ENCODE measurements around the gene RCN1.

DNA sequence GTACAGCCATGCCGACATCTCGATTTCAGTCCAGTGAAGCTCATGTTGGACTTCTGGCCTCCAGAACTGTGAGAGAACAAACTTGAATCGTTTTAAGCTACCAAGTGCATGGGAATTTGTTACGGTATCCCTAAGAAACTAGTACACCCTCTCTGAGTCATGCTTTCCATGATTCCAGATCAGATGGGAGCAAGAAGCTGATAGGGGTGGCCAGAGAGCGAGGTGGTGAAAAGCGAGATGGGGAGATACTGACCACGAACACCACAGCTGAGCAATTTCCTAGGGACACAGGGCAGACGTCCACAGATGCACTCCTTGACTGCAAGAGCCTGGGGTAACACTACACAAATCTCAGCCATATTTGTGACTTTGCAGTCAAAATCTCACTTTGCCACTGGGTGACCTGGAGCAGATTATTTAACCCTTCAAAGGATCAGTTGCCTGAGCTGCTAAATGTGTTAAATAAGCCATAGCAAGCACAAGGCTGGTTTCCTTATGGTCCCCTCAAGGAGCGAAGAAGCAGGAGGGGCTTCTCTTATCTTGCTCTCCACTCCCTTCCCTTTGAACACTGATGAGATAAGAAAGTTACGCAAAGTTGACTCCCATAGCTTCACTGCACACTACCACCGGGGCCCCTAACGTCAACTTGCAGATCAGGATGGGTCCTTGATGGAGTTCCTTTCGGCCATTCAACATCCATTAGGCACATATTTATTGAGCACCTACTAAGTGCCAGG is 22.6 kb upstream of the RCN1 start:
- no peak for TF ChIP-seq POLR2A (IDR thresholded peaks at IDR 0.05; ENCODE audit: low read depth, low read length)
- TF ChIP-seq POLR2AphosphoS5 (IDR thresholded peaks at IDR 0.05; ENCODE audit: low read depth, low read length) = no peak
- TF ChIP-seq TAF1 (IDR thresholded peaks at IDR 0.05; ENCODE audit: borderline replicate concordance, low read depth, low read length) = no peak
